Medulla oblongata (tissue), 1 donor: ENCODE measurements around the gene CNIH1.
"Not testable (repeated sequence)": the region's sequence is repeated elsewhere in the genome, so short reads cannot be mapped to it uniquely, and the experiment has no call there.

Experiments
- DNase-seq: peaks from one replicate; pipeline ENCODE4 v3.0.0-alpha.2; 2015; ENCODE audit errors: extremely low spot score

The CNIH1 gene

DNA sequence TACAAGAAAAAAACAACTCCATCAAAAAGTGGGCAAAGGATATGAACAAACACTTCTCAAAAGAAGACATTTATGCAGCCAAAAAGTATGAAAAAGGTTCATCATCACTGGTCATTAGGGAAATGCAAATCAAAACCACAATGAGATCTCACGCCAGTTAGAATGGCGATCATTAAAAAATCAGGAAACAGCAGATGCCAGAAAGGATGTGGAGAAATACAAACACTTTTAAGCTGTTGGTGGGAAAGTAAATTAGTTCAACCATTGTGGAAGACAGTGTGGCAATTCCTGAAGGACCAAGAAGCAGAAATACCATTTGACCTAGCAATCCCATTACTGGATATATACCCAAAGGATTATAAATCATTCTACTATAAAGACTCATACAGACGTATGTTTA, 60.6 kb downstream of the CNIH1 start:
- DNase-seq = not testable (repeated sequence)

DNA sequence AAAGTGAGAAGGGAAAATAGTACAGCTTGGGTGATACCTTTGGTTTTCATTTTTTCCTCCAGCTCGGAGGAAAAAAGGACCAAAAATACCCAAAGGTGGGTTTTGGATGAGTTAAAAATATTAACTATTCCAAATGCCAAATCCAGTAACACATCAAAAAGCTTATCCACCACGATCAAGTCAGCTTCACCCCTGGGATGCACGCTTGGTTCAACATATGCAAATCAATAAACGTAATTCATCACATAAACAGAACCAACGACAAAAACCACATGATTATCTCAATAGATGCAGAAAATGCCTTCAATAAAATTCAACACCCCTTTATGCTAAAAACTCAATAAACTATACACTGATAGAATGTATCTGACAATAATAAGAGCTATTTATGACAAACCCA, 62.3 kb downstream of the CNIH1 start:
- not testable (repeated sequence) for DNase-seq

DNA sequence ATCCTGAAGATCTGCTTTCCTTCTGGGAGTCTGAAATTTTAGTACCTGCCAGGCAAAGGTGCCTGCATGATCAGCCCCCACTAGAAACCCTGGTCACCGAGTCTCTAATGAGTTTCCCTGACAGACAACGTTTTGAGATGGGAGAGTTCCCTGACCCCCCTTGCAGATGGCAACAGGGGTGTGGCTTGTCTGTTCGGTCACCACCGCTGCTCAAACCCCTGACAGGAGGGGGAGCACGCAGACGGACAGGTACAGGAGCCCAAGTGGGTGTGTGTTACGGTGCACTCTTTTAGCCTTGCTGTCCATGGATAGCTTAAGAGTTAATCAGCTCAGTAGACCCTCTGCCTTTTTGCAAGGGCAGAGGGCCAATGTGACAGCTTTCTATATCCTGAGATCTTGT, 63.7 kb downstream of the CNIH1 start:
- DNase-seq = no peak

DNA sequence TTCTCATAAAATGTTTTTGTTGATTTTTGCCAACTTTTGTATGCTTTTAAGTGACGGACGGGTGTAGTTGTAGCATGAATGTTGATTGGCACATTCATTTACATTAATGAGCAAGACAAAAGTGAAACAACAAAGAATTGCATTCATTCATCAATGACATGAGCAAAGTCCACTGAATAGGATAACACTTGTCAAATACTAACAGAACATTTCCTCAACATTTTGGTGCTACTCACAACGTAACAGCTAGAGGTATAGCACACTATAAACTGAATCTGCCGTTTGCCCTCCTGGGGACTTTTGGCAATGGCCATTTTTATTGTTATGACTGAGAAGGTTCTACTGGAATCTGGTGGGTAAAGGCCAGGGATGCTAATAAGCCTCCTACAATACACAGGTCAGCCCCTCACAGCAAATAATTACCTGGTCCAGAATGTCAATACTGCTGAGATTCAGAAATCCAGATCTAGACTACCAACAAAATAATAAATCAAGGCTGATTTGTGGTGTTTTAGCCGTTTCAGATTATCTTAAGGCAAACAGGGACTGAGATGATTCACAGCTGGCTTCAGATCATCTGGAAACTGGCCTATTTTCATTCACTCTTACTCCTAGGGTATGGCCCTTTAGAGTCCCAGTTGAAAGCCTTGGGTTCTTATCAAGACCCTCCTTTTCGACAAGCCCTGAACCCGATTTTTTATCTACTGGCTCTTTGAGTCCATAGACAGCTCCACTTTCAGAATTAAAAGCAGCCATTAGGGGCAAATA, 66.9 kb downstream of the CNIH1 start:
- DNase-seq = no peak
